Fibroblast of mammary gland (primary cell): Measurements from ENCODE around the gene NTM.

Experiments used
- DNase-seq: peaks from one replicate; pipeline ENCODE4 v3.0.0-alpha.2; 2010; ENCODE audit warnings: low read depth
- H3K4me3 ChIP-seq: 2 replicates; pipeline ENCODE4 v1.5.1; 2011; ENCODE audit warnings: low read depth, mild to moderate bottlenecking, low read length, moderate library complexity; ENCODE audit not compliant: control insufficient read depth
- CTCF ChIP-seq: conservative IDR thresholded peaks from 2 replicates; pipeline ENCODE4 v1.5.1; 2011; ENCODE audit warnings: low read depth, low read length, inconsistent platforms; ENCODE audit not compliant: control insufficient read depth, insufficient read depth

NTM gene

GRCh38 chr11:131664293-131664692 is 293.9 kb downstream of the NTM start:
- no peak for DNase-seq
- no peak overlapping the region for H3K4me3 ChIP-seq
- no peak for TF ChIP-seq CTCF

- no peak overlapping the region for H3K4me3 ChIP-seq
- no peak for DNase-seq
- no peak for TF ChIP-seq CTCF
Measured at GRCh38 chr11:131664816-131665215, 294.4 kb downstream of the NTM start.

- no peak overlapping the region for H3K4me3 ChIP-seq
- DNase-seq, result no peak
Measured at GRCh38 chr11:131665344-131665968, 295.0 kb downstream of the NTM start.

GRCh38 chr11:131666006-131666405 is 295.6 kb downstream of the NTM start:
- no peak for DNase-seq
- TF ChIP-seq CTCF, result no peak
- H3K4me3 ChIP-seq, result no peak overlapping the region

More at GRCh38 chr11:131665344-131665968, 295.0 kb downstream of the NTM start:
- no peak for TF ChIP-seq CTCF

- no peak for TF ChIP-seq CTCF
- H3K4me3 ChIP-seq, result no peak overlapping the region
- DNase-seq, result peak; percentile 70
Measured at GRCh38 chr11:131666617-131667016, 296.2 kb downstream of the NTM start.

GRCh38 chr11:131667566-131667965 is 297.2 kb downstream of the NTM start:
- no peak for TF ChIP-seq CTCF
- no peak for DNase-seq
- no peak overlapping the region for H3K4me3 ChIP-seq
